Spleen (tissue), 11 donors: ENCODE measurements around the gene OXT. TPM values are rescaled to one million over a fixed set of nuclear protein-coding genes. Genes with fewer than 3 reads are reported as not detected.
A peak's percentile ranks its signal among the peaks of the same experiment; 100 is the strongest.

Experiments
- DNase-seq: peaks from one replicate; pipeline ENCODE4 v3.0.0-alpha.2; 2020
- H3K27ac ChIP-seq, 8 donors: fragments of 200-600 bp; sonication (generic) in 7 of 8; 1 replicate in 4 of 8; 2 replicates in 4 of 8; pipeline versions ENCODE4 v1.5.0 to v1.8.0; 2016 to 2021; ENCODE audit warnings: inconsistent platforms in 4 of 8, mild to moderate bottlenecking in 4 of 8, moderate library complexity in 1 of 8
- H3K27me3 ChIP-seq, 7 donors: fragments of 200-600 bp; sonication (generic) in 6 of 7; replicated peaks in 1 of 7; 1 replicate in 4 of 7; 2 replicates in 3 of 7; pipeline versions ENCODE4 v1.5.0 to v1.8.0; 2016 to 2021; ENCODE audit warnings: inconsistent platforms in 3 of 7, mild to moderate bottlenecking in 1 of 7
- H3K36me3 ChIP-seq, 6 donors: fragments of 200-600 bp; sonication (generic) in 5 of 6; 1 replicate in 4 of 6; 2 replicates in 2 of 6; pipeline versions ENCODE4 v1.5.0 to v1.8.0; 2016 to 2021; ENCODE audit warnings: inconsistent platforms in 2 of 6
- H3K4me1 ChIP-seq, 6 donors: fragments of 200-600 bp; sonication (generic) in 5 of 6; 1 replicate in 3 of 6; 2 replicates in 3 of 6; pipeline versions ENCODE4 v1.5.0 to v1.8.0; 2016 to 2021; ENCODE audit warnings: inconsistent platforms in 3 of 6
- H3K4me3 ChIP-seq, 8 donors: fragments of 200-600 bp; sonication (generic) in 7 of 8; 1 replicate in 4 of 8; 2 replicates in 4 of 8; pipeline versions ENCODE4 v1.5.0 to v1.8.0; 2016 to 2021; ENCODE audit warnings: inconsistent platforms in 4 of 8, mild to moderate bottlenecking in 4 of 8, moderate library complexity in 2 of 8
- H3K9me3 ChIP-seq, 8 donors: fragments of 200-600 bp; sonication (generic) in 7 of 8; 1 replicate in 4 of 8; 2 replicates in 4 of 8; pipeline versions ENCODE4 v1.5.0 to v1.8.0; 2016 to 2021; ENCODE audit warnings: inconsistent platforms in 4 of 8
- CTCF ChIP-seq, 11 experiments: fragments of 200-600 bp in 7 of 11; fragments of 450-650 bp in 4 of 11; sonication (generic) in 4 of 11; IDR thresholded peaks in 8 of 11; conservative IDR thresholded peaks in 3 of 11; 1 replicate in 7 of 11; 2 replicates in 4 of 11; pipeline versions ENCODE4 v1.4.0 to v1.8.0; 2016 to 2021; ENCODE audit warnings: antibody characterized with exemption in 11 of 11, inconsistent platforms in 4 of 11, mild to moderate bottlenecking in 1 of 11
- POLR2A ChIP-seq, 3 donors: fragments of 450-650 bp; IDR thresholded peaks; one replicate each; pipeline ENCODE4 v1.5.1; 2017; ENCODE audit warnings: antibody characterized with exemption in 3 of 3, mild to moderate bottlenecking in 1 of 3
- POLR2AphosphoS5 ChIP-seq, 3 donors: sonication (generic); formaldehyde crosslinking; IDR thresholded peaks; one replicate each; pipeline ENCODE4 v1.5.1; 2017; ENCODE audit warnings: antibody characterized with exemption in 3 of 3
- WGBS, 5 donors: extraction: QIAGEN DNeasy Blood & Tissue Kit in 3 of 5; methylation state at CpG; one replicate each; pipeline versions ENCODE4 v1.1.5 to v1.1.7; 2013 to 2018; 5-methylcytosine and 5-hydroxymethylcytosine counted together
- intact Hi-C: fragments of 100-400 bp; cut with DNase I; formaldehyde crosslinking; loops from one replicate; pipeline ENCODE4 v1.15.0; 2023; ENCODE audit warnings: low total_unique reads
- polyA plus RNA-seq, 3 donors: library from polyadenylated mRNA; stranded (reverse); fragments of 200-250 nt; gene quantifications; one replicate each; pipeline ENCODE4 v1.2.1, GENCODE V29; 2013
- total RNA-seq, 7 donors: library from RNA; depleted of rRNA in 3 of 7; stranded (reverse); fragments of >200 nt in 3 of 7; fragmentation: NEBNext Ultra II Directional in 4 of 7; extraction: Animal tissue kit (Norgen Biotek cat#: 25700) in 4 of 7; gene quantifications; one replicate each; pipeline versions ENCODE4 v1.1.0 to v1.2.1, GENCODE V29; 2016 to 2021
- donor health status: healthy with polysubstance abuse.
- donor health status: DM: no; HTN: no; CAD: no; lungs with moderate emphysema.
- donor health status: DM: no; HTN: no; CAD: no.
- donor health status: Bipolar disorder and iron deficiency.
- donor health status: healthy.
- donor health status: DM: no; HTN: no; CAD: no.
- donor health status: DM: yes; HTN: yes; CAD: no.

Gene OXT
- total and polyA plus RNA-seq, 10 donors = 0.68 to 1.00 TPM; not detected in 8

- H3K36me3 ChIP-seq = peaks cover 0 to 32% (median 19%) of the 10 kb centered on the region in 6 donors
- no peaks in the 10 kb centered on the region for H3K9me3 ChIP-seq
- intact Hi-C loops = no loop called here
- 44 to 60% (median 48%) methylated on average over 28 to 39 of the region's 39 CpGs for WGBS, 5 donors
- no peak for DNase-seq
- H3K4me1 ChIP-seq = peaks cover 7 to 32% (median 25%) of the 10 kb centered on the region in 6 donors
- peak overlapping the region; percentile 88 to 100 (median 99) for H3K4me3 ChIP-seq
- no peaks in the 10 kb centered on the region for H3K27me3 ChIP-seq
- H3K27ac ChIP-seq = peak overlapping the region; percentile 77 to 97 (median 91)
- TF ChIP-seq CTCF (IDR thresholded peaks at IDR 0.05 in 8 of 11, conservative IDR thresholded peaks at IDR 0.05 in 3 of 11) (no peak), POLR2AphosphoS5 (IDR thresholded peaks at IDR 0.05) (no peak)
These were observed 24.6 kb upstream of the OXT start for GRCh38 chr20:3046677-3047462.

- peak overlapping the region in 2 of 8 donors; percentile 99 for H3K4me3 ChIP-seq
- TF ChIP-seq CTCF (IDR thresholded peaks at IDR 0.05 in 8 of 11, conservative IDR thresholded peaks at IDR 0.05 in 3 of 11) (no peak), POLR2AphosphoS5 (IDR thresholded peaks at IDR 0.05) (no peak), POLR2A (IDR thresholded peaks at IDR 0.05) (no peak)
- H3K27me3 ChIP-seq = no peaks in the 10 kb centered on the region
- H3K9me3 ChIP-seq = no peaks in the 10 kb centered on the region
- DNase-seq = no peak
- H3K4me1 ChIP-seq = peaks cover 7 to 29% (median 23%) of the 10 kb centered on the region in 6 donors
- peaks cover 0 to 31% (median 19%) of the 10 kb centered on the region in 6 donors for H3K36me3 ChIP-seq
- H3K27ac ChIP-seq = no peak overlapping the region
- intact Hi-C loops = no loop called here
- WGBS, 5 donors = 86 to 90% (median 87%) methylated on average over 13 to 14 of the region's 14 CpGs
These were observed 23.7 kb upstream of the OXT start for GRCh38 chr20:3047486-3048419.

DNA sequence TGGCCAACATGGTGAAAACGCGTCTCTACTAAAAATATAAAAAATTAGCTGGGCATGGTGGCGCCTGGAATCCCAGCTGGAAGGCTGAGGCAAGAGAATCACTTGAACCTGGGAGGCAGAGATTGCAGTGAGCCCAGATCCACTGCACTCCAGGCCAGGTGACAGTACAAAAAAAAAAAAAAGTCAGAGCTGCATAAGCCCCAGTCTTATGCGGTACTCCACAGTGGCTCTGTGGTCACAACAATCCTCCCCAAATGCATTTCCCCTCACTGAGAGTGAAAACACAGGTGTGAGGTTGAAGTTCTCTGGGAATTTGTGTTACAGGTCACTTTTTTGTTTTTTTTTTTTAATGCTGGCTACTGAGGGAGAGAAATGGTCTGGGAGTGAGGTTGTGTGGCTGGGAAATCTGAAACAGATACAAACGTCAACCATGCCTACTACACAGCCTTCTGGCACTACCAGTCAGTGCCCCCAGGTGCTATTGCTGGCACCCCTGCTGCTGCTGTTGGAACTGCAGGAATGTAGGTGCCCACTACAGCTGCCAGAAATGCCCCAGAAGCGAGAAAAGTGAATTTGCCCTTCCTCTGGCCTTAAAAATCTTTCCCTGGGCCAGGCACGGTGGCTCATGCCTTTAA, 19.9 kb upstream of the OXT start:
- H3K4me1 ChIP-seq = peaks cover 7 to 18% (median 14%) of the 10 kb centered on the region in 6 donors
- WGBS, 5 donors = 72 to 82% (median 78%) methylated on average over 7 of the region's 7 CpGs
- intact Hi-C loops = loop anchor here (5.0 to 10.0 kb wide), 2 partner anchors 61 to 263 kb away; no protein-coding TSS in a partner anchor

More for the DNA sequence above, 19.9 kb upstream of the OXT start:
- no peak overlapping the region for H3K4me3 ChIP-seq
- no peak overlapping the region for H3K27ac ChIP-seq
- no peak for DNase-seq
- H3K27me3 ChIP-seq = no peaks in the 10 kb centered on the region
- peaks cover 0 to 31% (median 19%) of the 10 kb centered on the region in 6 donors for H3K36me3 ChIP-seq
- no peaks in the 10 kb centered on the region for H3K9me3 ChIP-seq
- TF ChIP-seq CTCF (IDR thresholded peaks at IDR 0.05 in 8 of 11, conservative IDR thresholded peaks at IDR 0.05 in 3 of 11) (no peak), POLR2A (IDR thresholded peaks at IDR 0.05) (no peak), POLR2AphosphoS5 (IDR thresholded peaks at IDR 0.05) (no peak)
